Measurements from ENCODE around the gene HSDL1.

Gene HSDL1

DNA sequence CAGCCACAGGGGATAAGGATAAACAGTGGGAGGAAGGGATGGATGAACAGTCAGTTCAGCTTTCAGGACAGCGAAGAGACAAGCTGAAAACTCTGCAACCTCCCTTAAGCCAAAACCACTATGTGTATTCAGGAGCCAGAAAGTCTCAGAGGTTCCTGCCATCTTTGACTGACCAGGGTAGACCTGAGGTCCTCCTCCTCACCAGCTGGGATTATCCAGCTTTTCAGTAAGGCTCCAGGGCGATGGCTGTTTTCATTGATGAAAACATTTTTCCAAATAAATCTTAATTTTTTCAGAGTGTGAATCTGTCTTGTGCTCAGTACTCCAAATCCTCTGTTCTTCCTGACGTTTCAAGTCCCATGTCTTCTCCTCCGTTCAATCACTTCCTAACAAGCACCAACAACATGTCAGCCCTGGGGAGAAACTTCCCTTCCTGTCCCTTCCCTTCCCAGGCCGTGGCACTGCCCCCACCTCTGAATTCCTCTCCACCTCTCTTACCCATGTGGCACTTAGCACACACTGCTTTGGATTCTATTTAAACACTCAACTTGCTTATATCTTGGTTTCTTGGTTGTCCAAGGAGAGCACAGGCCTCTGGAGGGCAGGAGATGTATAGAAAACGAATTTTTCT is 5.2 kb downstream of the HSDL1 start:
- Histone ChIP-seq H3K4me1 (peaks cover 19% of the 10 kb centered on the region), H3K4me3 (no peak overlapping the region), H3K27me3 (ENCODE audit: low read depth) (no peaks in the 10 kb centered on the region), H3K9me3 (no peaks in the 10 kb centered on the region), H3K36me3 (replicated peaks) (no peaks in the 10 kb centered on the region; the same call in 1 of the 2 replicates)
- in situ Hi-C loops (cut with MboI; ENCODE audit: low sequenced_read_pairs): no loop called here
- DNase-seq (ENCODE audit: low spot score in 2 of 2): no peak

DNA sequence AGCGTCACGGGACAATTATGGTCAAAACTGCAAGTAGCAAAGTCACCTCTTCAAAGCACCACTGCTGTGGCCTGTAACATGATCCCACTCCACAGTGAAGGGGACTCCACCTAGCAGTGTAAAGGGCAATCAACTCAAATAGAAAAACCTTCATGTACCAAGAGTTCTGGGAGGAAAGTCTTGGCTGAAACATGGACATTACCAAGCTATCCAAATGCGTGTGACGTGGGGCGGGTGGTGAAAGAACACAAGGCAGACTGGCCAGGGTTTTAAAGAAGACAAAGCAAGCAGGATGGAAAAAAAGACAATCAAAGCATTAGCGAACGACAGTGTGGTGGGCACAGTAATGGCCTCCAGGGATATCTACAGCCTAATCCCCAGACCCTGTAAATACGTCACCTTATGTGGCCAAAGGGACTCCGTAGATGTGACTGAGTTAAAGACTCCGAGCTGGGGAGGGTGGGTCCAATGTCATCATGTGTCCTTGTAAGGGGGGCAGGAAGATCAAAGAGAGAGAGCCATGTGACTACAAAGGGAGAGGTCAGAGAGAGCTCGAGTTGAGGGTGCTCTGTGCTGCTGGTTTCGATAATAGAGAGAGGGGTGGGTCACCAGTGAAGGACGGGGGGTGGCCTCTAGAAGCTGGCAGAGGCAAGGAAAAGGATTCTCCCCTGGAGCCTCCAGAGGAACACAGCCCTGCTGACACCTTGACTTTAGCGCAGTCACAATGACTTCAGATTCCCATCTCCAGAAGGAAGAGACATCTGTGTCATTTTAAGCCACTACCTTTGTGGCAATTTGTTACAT is 6.0 kb downstream of the HSDL1 start:
- peak; percentile 58 to 79 for DNase-seq (ENCODE audit: low spot score in 2 of 2)
- Histone ChIP-seq H3K4me3 (no peak overlapping the region), H3K27me3 (ENCODE audit: low read depth) (no peaks in the 10 kb centered on the region), H3K9me3 (no peaks in the 10 kb centered on the region), H3K4me1 (peaks cover 19% of the 10 kb centered on the region), H3K36me3 (replicated peaks) (no peaks in the 10 kb centered on the region; the same call in 1 of the 2 replicates)
- in situ Hi-C loops (cut with MboI; ENCODE audit: low sequenced_read_pairs): no loop called here

DNA sequence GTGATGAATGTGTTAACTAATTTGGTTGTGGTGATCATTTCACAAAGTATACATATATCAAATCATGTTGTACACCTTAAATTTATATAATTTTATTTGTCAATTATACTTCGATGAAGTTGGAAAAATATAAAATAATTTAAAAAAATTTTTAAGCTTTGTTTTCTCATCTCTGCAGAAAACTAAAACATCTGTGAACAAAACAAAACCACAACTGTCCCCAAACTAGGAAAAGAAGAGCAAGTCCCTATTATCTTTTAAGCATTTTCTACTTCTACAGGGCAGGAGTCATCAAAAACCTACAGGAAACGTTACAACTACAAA is 6.5 kb downstream of the HSDL1 start:
- H3K4me1 ChIP-seq: peaks cover 19% of the 10 kb centered on the region
- in situ Hi-C loops (cut with MboI; ENCODE audit: low sequenced_read_pairs): no loop called here

DNA sequence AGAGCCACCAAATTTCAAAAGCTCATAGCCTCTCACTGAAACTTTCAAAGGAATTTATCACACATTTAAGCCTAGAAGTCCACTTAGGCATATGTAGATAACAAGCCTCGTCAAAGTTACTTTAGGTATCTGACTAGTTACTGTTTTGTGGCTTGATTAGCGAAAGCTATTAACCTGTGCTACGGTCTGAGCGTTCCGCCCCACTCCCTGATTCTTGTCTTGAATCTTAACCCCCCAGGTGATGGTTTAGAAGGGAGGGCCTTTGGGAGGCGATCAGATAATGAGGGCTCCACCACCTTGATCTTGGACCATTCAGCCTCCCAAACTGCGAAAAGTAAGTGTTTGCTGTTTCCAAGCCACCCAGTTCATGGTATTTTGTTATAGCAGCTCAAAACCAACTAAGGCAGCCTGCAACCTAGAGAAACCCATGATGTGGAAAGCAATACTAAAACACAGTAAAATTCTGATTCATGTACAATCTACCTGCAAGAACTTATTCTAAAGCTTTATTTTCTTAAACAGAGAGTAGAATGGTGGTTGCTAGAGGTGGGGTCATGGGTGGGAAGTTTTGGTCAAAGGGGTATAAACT is 7.1 kb downstream of the HSDL1 start:
- no peak for DNase-seq (ENCODE audit: low spot score in 2 of 2)
- H3K9me3 ChIP-seq: no peaks in the 10 kb centered on the region

More for the DNA sequence above, 6.5 kb downstream of the HSDL1 start:
- Histone ChIP-seq H3K4me3 (no peak overlapping the region), H3K36me3 (replicated peaks) (no peaks in the 10 kb centered on the region; the same call in 1 of the 2 replicates), H3K27me3 (ENCODE audit: low read depth) (no peaks in the 10 kb centered on the region), H3K9me3 (no peaks in the 10 kb centered on the region)
- no peak for DNase-seq (ENCODE audit: low spot score in 2 of 2)

DNA sequence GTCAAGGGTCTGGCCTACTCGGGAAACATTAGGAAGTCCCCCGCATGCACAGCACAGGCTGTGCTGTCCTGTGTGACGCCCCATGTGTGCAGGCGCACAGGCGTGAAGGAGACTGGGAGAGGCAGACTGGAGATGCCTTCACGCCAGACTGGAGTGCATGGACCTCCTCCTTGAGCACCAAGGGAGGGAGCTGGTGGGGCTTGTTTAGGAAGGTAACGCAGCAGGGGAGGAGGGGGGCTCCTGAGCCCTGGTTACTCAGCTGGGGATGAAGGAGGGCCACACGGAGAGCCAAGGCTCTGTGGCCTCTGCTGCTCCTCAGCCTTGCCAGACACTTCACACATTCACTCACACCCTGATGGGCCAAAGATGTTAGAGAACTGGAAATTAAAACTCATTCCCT is 7.7 kb downstream of the HSDL1 start:
- in situ Hi-C loops (cut with MboI; ENCODE audit: low sequenced_read_pairs): no loop called here
- peaks cover 2% of the 10 kb centered on the region for H3K36me3 ChIP-seq (replicated peaks)
- no peaks in the 10 kb centered on the region for H3K9me3 ChIP-seq
- no peaks in the 10 kb centered on the region for H3K27me3 ChIP-seq (ENCODE audit: low read depth)
- H3K4me3 ChIP-seq: no peak overlapping the region
- H3K4me1 ChIP-seq: peaks cover 24% of the 10 kb centered on the region
- DNase-seq (ENCODE audit: low spot score in 2 of 2): no peak

More for the DNA sequence above, 7.1 kb downstream of the HSDL1 start:
- in situ Hi-C loops (cut with MboI; ENCODE audit: low sequenced_read_pairs): no loop called here
- peaks cover 19% of the 10 kb centered on the region for H3K4me1 ChIP-seq
- H3K4me3 ChIP-seq: no peak overlapping the region
- H3K27me3 ChIP-seq (ENCODE audit: low read depth): no peaks in the 10 kb centered on the region
- no peaks in the 10 kb centered on the region for H3K36me3 ChIP-seq (replicated peaks)

DNA sequence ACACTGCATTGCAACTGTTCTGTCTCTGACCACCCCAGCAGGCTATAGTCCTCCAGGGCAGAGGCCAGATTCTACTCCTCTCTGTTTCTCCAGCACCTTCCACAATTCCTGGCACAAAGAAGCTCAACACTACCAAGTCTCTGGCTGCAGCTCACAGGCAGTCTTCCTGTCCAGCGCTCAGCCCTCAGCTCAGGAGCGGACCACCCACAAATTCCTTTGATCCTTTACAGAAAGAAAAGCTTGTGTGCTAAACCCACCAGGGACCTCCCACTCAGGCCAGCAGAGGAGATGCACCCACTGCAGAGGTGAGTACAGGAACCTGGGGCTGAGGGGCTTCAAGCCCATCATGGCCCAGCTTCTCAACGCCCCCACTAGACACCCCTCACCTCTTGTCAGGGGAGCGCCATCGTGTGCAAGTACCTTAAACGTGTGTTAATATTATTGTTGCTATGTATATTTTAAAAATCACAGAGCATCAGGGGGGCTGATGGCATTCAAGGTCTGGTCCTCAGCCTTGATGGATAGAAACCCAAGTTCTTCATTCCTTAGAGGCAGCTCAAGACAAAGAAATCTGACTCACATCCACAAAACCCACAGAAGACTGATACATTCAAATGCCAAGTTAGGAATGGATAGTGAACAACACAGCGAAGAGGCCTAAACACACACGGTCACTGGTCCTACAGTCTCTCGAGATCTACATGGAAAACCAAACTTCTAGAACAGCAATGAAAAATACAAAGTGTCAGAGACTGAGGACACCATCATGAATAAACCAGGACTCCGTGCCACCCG is 8.4 kb downstream of the HSDL1 start:
- in situ Hi-C loops (cut with MboI; ENCODE audit: low sequenced_read_pairs): no loop called here
- peaks cover 25% of the 10 kb centered on the region for H3K4me1 ChIP-seq
- peaks cover 2% of the 10 kb centered on the region for H3K36me3 ChIP-seq (replicated peaks)
- no peaks in the 10 kb centered on the region for H3K27me3 ChIP-seq (ENCODE audit: low read depth)
- H3K9me3 ChIP-seq: no peaks in the 10 kb centered on the region
- DNase-seq (ENCODE audit: low spot score in 2 of 2): no peak
- no peak overlapping the region for H3K4me3 ChIP-seq

DNA sequence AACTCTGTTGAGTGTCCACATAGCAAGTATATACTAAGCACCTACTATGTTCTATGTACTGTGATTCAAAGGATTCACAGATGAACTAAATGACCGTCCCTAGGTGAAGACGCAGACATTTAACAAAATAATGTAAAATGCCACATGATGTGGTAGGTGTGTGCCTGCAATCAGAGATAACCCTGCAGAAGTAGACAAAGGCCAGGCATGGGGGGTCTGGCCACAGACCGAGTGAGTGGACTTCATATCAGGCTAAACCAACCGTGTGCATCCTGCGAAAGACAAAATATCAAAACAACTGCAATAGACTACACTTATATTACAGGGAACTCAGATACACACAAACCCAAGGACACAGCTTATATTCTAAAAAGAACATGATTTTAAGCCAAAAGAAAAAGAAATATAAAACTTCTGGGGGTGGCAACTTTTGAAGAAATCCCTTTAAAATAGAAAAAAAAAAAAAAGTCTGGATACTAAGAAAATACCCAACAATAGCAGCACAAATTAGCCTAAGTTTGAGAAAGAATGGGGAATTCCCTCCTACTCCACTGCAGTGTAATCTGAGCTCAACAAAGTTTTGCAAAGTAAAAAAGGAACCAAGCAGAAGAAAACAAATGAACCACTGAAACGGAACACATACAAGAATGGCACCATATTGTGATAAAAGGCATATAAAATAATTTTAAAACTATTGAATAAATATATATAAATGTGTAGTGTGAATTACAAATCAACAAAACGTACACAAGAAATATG is 12.3 kb downstream of the HSDL1 start:
- Histone ChIP-seq H3K4me3 (no peak overlapping the region), H3K36me3 (replicated peaks) (peaks cover 15% of the 10 kb centered on the region), H3K9me3 (no peaks in the 10 kb centered on the region), H3K4me1 (peaks cover 10% of the 10 kb centered on the region), H3K27me3 (ENCODE audit: low read depth) (no peaks in the 10 kb centered on the region)
- in situ Hi-C loops (cut with MboI; ENCODE audit: low sequenced_read_pairs): no loop called here
- DNase-seq (ENCODE audit: low spot score in 2 of 2): no peak

DNA sequence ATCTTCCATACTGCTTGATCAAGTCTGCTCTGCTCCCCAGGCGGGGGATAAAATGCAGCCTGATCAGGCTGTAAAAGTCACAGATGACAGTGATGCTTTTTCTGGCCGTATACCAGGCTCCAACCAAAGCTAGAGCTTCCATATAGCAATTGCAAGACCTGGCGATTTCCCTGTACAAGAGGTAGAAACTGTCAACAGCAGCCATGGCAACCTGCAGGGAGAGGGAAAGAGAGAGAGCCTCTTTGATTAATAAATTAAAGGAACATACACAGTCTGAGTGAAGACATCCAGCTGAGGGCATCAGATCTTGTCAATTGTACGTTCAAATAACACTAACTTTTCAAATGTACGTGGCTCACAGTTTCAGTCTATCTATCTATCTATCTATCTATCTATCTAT is 13.9 kb downstream of the HSDL1 start:
- Histone ChIP-seq H3K27me3 (ENCODE audit: low read depth) (no peaks in the 10 kb centered on the region), H3K9me3 (no peaks in the 10 kb centered on the region), H3K4me3 (no peak overlapping the region), H3K36me3 (replicated peaks) (peaks cover 15% of the 10 kb centered on the region), H3K4me1 (peaks cover 10% of the 10 kb centered on the region)
- DNase-seq (ENCODE audit: low spot score in 2 of 2): no peak
- in situ Hi-C loops (cut with MboI; ENCODE audit: low sequenced_read_pairs): no loop called here

DNA sequence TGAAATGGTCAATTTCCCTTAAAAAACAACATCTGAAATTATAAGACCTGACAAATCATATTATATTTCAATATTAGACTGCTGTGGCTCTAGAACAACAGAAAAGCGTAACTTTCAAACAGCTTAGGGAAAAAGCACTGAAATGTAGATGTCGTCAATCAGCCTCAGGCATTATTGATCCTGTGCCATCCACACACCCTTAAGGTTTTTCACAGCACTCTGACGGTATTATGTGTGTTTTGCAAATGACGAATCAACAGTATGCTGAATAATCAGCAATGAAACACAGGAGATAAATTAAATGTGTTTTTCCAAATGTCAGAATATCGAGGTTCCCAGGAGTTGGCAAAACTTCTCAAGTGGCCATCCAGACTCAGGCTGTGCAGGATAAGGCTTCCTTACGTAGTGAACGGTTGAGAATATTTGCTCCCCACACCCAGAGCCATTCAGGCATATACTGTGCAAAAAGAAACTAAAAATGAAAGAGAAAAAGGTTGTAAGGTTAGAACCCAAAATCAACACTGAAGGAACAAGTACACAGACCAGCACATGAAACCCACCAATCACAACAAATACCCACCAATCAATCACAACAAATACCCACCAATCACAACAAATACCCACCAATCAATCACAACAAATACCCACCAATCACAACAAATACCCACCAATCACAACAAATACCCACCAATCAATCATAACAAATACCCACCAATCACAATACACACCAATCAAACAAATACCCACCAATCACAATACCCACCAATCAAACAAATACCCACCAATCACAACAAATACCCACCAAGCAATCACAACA is 20.5 kb downstream of the HSDL1 start:
- Histone ChIP-seq H3K4me1 (no peaks in the 10 kb centered on the region), H3K27me3 (ENCODE audit: low read depth) (no peaks in the 10 kb centered on the region), H3K36me3 (replicated peaks) (peaks cover 23% of the 10 kb centered on the region), H3K4me3 (no peak overlapping the region), H3K9me3 (no peaks in the 10 kb centered on the region)
- no peak for DNase-seq (ENCODE audit: low spot score in 2 of 2)
- in situ Hi-C loops (cut with MboI; ENCODE audit: low sequenced_read_pairs): no loop called here

DNA sequence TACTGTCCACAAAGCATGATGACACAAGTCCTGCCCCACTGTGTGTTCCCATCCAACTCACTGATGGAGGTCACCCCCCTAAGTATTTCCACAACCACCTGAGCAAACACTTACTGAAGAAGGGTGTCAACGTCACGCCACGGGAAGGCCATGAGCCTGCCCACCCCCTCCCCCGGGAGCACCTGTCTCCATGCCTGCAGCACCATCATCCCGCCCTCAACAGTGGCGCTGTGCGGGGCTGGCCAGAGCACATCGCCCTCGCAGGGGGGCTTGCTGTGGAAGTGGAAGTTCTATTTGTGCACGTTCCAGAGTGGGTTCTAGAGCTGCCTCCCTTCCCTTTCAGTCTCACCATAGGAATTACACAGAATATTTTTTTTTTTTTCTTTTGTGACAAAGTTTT is 24.0 kb downstream of the HSDL1 start:
- Histone ChIP-seq H3K9me3 (no peaks in the 10 kb centered on the region), H3K36me3 (replicated peaks) (peaks cover 17% of the 10 kb centered on the region), H3K4me1 (peaks cover 5% of the 10 kb centered on the region), H3K4me3 (no peak overlapping the region), H3K27me3 (ENCODE audit: low read depth) (no peaks in the 10 kb centered on the region)
- DNase-seq (ENCODE audit: low spot score in 2 of 2): no peak
- in situ Hi-C loops (cut with MboI; ENCODE audit: low sequenced_read_pairs): no loop called here

DNA sequence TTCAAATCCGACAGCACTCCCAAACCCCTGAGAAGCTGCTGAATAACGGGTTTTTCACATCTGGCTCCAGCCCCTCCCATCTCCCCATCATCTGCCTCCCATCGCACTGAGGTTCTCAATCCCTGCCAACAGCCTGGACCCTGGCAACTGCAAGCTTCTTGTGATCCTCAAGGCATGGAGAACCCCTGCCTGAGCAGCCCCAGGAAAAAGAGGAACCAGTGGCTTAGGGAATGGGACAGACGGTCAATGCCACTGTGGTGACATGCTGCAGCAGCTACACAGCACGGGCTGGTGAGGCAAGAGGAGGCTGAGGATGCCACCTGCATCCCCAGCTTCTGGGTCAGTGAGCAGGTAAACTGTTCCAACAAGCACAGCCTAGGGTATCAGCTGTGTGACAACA is 25.0 kb downstream of the HSDL1 start:
- in situ Hi-C loops (cut with MboI; ENCODE audit: low sequenced_read_pairs): no loop called here
- H3K4me3 ChIP-seq: no peak overlapping the region
- H3K9me3 ChIP-seq: no peaks in the 10 kb centered on the region
- DNase-seq (ENCODE audit: low spot score in 2 of 2): no peak
- peaks cover 17% of the 10 kb centered on the region for H3K36me3 ChIP-seq (replicated peaks)
- peaks cover 11% of the 10 kb centered on the region for H3K4me1 ChIP-seq
- no peaks in the 10 kb centered on the region for H3K27me3 ChIP-seq (ENCODE audit: low read depth)

DNA sequence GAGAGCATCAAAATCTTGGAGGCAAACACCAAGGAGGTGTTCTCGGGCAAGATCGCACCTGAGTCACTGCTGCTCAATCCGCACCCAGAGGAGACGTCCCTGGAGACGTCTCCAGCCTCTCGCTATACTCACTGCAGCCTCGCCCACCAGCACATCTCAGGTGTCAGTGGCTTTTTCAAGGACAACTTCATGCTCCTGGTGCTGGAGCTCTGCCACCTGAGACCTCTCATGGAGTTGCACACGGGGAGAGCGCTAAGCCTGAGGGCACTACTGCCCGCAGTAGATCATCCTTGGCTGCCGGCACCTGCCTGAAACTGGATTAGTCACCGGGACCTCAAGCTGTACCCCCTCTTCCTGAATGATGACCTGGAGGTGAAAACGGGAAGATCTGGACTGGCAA is 25.6 kb downstream of the HSDL1 start:
- Histone ChIP-seq H3K9me3 (no peaks in the 10 kb centered on the region), H3K27me3 (ENCODE audit: low read depth) (no peaks in the 10 kb centered on the region), H3K4me3 (no peak overlapping the region), H3K36me3 (replicated peaks) (peaks cover 15% of the 10 kb centered on the region), H3K4me1 (peaks cover 11% of the 10 kb centered on the region)
- no peak for DNase-seq (ENCODE audit: low spot score in 2 of 2)
- in situ Hi-C loops (cut with MboI; ENCODE audit: low sequenced_read_pairs): no loop called here
